Stimulated activated CD4-positive, alpha-beta T cell treated with anti-CD3 and anti-CD28 coated beads, Interleukin-1b, Interleukin-23, amount 100 ng/mL, for 4 hours (primary cell): ENCODE measurements around the gene CCDC91.
"Not testable (repeated sequence)": the region's sequence is repeated elsewhere in the genome, so short reads cannot be mapped to it uniquely, and the experiment has no call there.

ENCODE experiments used
- DNase-seq, 2 donors: peaks; one replicate each; pipeline ENCODE4 v3.0.0-alpha.2; 2020; ENCODE audit warnings: low read depth in 2 of 2

The CCDC91 gene

DNA sequence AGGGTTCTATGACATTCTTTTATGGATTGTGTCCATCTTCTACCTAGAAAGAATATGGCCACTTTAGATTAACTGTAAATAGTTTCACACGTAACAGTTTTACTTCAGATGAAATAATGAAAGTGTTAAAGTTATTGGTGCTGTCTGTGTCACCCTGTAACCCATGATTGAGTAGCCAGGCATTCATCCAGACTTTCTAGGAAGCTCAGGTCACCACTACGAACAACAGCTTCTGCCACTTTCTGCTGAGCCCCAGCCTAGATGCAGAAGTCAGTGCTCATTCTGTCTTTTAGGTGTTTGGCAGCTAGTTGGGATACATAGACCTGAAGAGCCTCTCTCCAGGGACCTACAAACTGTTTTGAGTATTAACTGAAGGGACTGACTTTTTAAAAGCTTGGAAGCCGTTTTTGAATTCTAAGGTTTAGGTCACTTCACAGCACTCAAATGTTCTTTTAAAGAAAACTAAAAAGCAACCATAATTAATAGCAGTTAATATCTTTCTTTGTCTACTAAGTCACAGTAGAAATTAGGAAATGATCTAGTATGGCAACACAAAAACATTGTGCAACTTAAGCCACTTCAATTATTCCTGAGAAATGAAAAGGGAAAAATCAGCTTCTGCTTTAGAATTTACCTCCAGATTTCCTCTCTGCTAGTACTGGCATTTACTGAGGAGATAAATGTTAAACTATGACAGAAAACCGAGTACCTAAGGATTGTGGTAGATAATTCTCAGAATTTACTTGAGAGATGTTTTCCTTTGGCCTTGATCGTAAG is 266.9 kb downstream of the CCDC91 start:
- DNase-seq = no peak

DNA sequence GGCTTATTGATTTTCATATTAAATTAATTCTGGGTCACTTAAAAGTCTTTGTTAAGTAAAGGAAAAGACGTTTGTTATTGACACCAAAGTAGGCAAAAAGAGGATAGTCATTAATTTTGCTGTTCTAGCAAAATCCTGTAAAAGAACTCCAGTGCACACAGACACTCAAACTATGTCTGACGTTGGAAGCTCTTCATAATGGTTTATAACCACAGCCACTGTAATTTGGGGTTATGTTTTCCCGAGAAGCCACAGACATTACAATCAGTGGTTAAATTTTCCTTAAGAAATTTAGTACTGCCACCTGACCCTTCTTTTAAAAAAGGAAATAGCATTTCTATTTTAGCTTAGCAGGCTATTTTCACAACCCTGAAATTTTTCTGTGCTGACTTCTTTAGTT is 267.5 kb downstream of the CCDC91 start:
- no peak for DNase-seq

DNA sequence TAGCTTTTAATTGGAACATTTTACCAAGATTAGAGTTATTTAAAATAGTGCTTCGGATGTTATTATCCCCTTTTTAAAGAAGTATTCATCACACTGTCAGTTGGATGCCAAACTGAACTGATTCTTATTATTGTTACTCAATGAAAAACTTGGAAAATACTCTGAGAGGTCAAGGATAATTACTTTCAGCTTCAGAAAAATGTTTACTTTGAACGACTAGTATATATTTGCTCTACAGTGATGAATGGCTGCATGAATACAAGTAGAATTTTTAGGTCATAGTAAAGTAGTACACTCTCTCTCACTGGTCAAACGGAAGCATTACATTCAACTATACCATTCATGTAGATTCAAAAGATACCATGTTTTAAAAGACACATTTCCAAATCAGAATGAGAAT is 269.2 kb downstream of the CCDC91 start:
- DNase-seq = no peak

DNA sequence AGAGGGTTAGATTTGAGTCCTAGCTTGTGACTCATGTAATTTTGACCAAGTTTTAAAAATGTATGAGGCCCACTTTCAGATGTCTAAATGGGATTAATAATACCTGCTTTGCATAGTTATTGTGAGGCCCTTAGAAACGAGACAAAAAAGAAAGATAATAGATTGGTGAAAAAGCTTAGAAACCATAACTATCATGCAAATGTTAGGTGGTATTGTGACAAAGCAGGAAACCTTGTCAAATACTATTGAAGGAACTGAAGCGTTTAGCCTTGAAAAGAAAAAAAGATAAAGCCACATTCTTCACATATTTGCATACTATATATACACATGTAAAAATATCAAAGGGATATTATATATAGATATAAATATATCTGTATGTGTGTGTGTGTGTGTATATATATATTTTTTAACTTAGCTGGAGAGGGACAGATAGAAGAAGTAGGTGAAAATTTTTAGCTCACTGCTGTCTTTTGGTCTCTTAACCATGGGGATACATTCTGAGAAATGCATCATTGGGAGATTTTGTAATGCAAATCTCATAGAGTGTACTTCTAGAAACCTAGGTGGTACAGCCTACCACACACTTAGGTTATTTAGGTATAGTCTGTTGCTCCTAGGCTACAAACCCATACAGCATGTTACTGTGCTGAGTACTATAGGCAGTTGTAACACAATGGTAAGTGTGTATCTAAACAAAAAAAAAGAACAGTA is 270.3 kb downstream of the CCDC91 start:
- DNase-seq = no peak

DNA sequence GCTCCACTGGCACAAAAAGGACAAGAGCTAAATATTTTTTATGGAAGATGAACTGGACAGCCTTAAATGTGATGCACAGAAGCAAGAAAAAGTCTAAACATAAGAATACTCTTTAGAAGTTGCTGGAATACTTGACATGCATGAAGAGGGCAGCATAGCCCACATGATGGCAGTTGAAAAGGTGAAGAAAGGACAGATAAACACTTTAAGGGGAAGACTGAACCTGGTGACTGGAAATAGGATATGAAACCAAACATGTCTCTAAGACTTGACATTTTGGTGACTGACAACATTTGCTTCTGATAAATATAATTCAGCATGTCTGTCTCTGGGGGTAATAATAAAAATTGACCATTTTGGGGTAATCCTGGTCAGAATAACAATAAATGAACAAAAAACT is 273.1 kb downstream of the CCDC91 start:
- no peak for DNase-seq

DNA sequence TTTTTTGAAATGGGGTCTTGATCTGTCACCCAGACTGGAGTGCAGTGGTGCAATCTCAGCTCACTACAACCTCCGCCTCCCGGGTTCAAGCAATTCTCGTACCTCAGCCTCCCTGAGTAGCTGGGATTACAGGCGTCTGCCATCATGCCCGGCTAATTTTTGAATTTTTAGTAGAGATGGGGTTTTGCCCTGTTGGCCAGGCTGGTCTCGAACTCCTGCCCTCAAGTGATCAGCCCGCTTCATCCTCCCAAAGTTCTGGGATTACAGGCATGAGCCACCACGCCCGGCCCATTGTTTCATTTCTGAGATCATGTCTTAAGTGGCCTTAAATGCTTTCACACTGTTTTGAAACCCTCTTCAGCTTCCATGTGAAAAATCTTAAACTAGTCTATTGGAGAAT is 281.5 kb downstream of the CCDC91 start:
- DNase-seq = not testable (repeated sequence)

DNA sequence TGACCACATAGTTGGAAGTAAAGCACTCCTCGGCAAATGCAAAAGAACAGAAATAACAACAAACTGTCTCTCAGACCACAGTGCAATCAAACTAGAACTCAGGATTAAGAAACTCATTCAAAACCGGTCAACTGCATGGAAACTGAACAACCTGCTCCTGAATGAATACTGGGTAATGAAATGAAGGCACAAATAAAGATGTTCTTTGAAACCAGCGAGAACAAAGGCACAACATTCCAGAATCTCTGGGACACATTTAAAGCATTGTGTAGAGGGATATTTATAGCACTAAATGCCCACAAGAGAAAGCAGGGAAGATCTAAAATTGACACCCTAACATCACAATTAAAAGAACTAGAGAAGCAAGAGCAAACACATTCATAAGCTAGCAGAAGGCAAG is 285.9 kb downstream of the CCDC91 start:
- not testable (repeated sequence) for DNase-seq

DNA sequence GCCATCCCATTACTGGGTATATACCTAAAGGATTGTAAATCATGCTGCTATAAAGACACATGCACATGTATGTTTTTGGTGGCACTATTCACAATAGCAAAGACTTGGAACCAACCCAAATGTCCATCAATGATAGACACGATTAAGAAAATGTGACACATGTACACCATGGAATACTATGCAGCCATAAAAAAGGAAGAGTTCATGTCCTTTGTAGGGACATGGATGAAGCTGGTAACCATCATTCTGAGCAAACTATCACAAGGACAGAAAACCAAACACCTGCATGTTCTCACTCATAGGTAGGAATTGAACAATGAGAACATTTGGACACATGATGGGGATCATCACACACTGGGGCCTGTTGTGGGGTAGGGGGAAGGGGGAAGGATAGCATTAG is 288.8 kb downstream of the CCDC91 start:
- not testable (repeated sequence) for DNase-seq

DNA sequence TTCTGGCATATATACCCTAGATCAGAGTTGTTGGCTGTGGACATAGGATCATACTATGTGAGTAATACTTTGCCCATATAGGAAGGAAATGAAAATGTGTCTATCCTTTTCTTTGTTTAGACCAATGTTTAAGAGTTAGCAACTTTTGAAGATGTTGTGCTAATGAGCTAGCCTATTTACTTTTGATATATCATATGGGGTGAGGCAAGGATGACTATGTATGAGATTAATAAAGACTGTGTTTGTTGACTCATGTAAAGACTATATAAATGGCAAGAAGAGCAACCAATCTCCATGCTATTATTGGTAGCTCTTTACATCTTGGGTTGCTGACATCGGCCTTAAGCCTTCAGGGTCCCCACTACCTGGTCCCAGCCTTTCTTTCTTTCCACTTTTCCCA is 289.4 kb downstream of the CCDC91 start:
- DNase-seq = no peak

DNA sequence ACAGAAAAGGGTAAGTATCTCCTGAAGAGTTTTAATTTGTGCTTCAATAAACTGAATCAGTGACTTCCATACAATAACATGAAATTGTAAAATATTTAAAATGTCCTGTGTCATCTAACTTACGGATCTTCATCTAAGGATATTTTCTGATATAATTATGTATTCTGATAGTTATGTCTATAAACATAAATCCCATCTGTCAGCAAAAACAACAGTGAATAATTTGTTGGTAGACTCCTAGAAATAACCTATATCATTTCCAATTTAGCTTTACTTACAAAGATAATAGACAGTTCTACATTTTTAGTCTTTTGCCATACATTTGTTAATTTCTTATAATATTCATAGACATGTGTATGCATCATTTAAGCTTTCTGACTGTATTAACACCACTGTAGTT is 293.9 kb downstream of the CCDC91 start:
- no peak for DNase-seq

DNA sequence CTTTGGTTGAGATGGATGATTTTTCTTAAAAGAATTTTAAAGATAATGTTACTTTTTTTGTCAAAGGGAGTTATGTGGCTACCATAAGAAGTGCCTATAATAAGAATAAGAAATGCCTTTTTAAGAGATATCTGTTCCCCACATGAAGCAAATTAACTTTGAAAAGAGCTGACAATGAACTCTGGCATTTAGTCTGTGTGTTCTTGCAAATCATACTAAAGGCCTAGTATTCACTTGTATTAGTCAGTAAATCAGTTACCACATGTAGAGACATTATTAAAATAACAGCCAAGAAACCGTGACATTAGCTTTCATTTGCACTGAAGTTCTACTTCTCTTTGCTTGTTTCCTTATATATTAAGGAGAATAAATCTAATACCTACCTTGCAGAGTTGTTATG is 296.3 kb downstream of the CCDC91 start:
- DNase-seq = no peak

DNA sequence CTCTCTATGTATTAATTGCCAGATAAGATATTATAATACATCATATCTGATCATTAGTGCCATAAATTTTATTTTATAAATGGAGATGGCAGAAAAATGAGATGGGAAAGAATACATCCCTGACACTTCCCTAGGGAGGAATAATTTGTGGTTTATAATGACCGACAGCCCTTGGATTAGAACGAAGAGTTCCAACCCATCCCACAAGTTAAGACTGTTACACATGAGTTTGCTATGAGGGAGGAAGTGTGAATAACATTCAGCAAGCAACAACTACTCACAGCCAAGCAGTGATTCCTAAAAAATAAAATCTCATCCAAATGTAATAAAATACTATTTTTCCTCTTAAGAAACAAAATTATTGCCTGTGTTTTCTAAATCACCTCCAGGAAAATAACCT is 299.0 kb downstream of the CCDC91 start:
- DNase-seq = no peak

DNA sequence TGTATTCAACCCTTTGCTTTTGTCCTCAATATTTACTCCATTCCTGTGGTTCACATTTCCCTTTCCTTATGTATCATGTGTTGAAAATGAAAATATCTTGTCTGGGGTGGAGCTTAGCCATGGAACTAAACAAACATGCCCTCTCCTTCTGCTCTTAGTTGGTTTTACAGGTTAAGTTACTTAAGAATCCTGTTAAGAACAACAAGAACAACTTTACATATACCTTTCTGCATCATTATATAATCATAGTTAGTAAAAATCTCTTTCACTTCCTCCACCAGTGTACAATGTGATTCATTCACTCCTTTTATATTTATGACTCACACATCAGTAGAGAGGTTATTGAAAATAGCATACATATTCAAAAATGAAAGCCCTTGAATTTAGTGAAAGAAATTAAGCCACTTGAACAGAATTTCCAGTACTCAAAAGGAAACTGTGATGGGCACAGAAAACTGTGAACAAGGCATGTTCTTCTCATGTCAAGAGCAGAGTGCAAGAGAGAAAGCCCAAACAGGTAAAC is 307.7 kb downstream of the CCDC91 start:
- no peak for DNase-seq

DNA sequence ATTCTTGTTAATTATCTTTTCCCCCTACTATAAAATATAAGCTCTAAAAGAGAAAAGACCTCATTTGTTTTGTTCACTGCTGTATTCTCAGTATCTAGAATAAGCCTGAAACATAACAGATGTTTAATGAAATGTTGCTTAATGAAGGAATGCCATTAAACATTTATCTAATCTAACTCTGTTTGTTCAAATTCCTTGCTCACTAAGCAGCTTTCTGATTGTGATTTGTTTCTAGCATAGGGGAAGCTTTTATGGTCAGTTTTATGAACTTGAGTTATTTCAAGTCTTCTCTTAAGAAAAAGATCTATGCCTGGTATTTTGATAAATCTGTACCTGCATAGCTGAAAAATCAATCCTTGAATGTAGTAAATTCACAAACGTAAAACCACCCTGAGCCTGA is 308.6 kb downstream of the CCDC91 start:
- DNase-seq = no peak

DNA sequence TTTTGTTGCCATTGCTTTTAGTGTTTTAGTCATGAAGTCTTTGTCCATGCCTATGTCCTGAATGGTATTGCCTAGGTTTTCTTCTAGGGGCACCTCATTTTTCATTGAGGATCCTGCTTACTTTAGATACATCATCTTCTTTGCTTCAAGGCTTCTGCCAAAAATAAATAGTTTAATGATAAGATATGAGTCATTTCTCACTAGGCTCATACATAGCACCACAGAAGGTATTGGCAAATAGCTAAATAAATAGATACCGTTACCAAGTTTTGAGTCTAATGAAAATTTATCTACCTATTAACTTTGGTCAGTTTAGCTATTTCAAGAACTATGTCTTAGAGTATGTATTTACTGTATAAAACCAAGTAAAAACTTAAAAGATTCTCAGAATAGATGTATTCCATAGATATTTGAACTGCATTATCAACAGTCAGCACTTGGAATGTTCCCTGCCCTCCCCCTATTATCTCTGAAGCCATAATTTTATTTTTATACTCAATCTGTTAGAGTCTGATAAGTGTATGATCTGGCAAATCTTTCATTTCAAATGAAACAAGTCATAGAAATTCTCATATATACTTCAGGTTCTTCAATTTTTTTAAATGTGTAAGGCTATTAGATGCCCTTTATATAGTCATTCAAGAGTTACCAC is 310.2 kb downstream of the CCDC91 start:
- no peak for DNase-seq

DNA sequence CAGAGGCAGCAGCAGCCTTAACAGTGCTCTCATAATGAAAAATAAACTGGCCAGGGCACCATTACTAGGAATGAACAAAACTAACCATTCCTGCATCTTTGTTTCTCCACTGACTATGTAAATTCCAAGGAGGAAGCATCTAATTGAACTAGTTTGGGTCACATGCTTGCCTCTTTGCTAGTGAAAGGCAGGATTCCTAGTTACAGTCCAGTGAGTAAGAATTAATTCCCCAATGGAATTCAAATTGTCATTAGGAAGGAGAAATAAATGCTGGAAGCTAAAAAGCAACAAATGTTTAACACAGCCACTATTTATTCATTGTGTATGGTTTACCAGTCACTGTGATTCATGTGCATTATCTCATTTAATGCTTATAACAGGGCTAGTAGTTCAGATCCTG is 316.0 kb downstream of the CCDC91 start:
- no peak for DNase-seq

DNA sequence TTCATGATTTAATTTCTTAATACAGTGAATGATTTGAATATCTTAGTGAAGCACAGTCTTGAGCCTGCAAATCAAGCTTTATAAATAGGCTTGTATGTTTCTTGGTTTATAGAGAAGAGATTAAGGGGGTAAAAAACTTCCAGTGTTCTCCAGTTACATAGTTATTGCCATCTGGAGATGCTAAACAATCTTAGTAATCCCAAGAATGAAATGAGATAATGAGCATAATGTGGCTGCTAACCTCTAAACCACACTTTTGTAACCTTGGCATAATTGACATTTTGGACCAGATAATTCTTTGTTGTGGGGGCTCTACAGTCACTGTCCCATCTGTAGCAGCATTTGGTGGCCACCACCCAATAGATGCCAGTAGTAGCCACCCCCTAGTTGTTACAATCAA is 316.8 kb downstream of the CCDC91 start:
- DNase-seq = no peak

DNA sequence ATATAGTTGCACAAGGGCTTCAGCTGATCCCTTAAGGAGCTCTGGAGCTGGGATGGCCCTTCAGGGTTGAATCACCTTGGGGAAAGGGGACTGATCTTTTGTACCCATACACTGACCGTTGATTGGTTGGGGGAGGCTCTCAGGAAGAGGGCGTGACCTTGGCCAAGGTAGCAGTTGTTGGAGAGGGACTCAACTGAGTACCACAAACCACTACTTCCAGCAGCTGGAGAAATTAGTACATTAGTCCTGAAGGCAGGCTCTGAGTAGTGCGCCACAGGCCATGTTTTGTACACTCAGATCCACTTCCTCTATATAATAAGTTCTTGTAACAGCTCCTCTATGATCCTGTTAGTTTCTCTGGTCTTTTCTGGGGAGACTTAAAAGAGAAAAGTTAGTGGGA is 317.6 kb downstream of the CCDC91 start:
- DNase-seq = no peak

DNA sequence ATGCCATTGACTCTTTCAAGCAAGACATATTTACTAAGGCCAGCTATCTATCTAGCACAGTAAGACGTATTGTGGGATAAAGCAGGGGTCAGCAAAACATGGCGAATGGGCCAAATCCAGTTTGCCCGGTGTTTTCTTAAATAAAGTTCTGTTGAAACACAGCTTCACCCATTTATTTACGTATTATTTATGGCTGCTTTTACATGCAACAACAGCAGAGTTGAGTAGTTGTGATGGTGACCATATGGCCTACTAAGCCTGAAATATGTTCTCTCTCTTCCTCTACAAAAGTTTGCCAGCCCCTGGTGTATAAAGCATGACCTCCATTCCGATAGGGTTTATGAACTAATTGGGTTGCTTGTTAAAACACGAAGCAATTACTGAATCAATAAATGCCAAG is 322.1 kb downstream of the CCDC91 start:
- DNase-seq = no peak

DNA sequence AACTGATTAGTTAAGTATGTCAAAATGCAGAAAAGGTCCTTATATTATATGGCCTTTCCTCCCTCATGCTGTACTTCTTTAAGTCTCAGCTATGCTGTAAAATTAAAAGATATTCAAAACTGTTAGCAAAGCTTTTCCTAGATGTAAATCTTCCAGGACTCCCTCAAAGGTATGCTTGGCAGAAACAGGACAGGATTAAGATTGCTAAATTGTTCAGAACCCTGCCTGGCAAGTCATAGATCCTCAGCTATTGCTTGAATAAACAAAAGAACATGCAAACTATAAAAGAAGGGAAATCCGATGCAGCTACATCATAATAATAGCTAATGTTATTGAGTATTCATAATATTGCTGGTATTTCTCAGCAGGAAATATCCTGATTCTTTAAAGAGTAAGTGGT is 322.6 kb downstream of the CCDC91 start:
- DNase-seq = no peak

DNA sequence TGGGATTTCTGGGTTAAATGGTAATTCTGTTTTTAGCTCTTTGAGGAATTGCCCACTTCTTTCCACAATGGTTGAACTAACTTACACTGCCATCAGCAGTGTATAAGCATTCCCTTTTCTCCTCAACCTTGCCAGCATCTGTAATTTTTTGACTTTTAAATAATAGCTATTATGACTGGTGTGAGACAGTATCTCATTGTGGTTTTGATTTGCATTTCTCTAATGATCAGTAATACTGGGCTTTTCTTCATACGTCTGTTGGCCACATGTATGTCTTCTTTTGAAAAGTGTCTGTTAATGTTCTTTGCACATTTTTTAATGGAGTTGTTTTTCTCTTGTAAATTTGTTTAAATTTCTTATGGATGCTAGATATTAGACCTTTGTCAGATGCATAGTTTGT is 323.7 kb downstream of the CCDC91 start:
- no peak for DNase-seq

DNA sequence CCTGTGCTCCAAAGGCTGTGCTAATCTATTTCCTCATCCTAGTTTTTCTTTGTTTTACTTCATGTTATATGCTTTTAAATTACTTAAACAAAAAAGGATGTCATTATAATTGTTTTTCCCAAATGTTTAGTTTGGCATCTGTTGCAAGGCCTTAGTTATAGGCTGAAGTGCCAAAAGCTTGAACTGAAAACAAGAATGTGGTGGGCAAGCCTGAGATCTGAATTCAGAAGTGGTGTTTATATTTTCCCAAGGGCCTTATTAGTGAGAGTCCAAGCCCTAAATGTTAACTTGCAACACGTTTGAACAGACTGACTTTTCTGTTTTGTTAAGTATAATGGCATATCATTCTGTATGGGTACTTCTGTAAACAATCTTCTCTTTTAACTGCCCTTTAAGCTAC is 326.8 kb downstream of the CCDC91 start:
- DNase-seq = no peak
